K562 (cell line): Measurements from ENCODE around the gene SNTG2. TPM values are rescaled to one million over a fixed set of nuclear protein-coding genes. Genes with fewer than 3 reads are reported as not detected.

Source experiments
- ATAC-seq: fragments of 200-7000 bp; cut with Tn5 transposase; 3 replicates; pipeline ENCODE4 v1.9.1; 2020; ENCODE audit warnings: moderate library complexity
- BruUV-seq: library from RNA; stranded (reverse); fragments of 400-500 nt; replicated peaks from 2 replicates; lab custom pipeline; 2021; lab: Mats Ljungman, UMichigan
- CTCF ChIA-PET: fragments of 300-600 bp; formaldehyde crosslinking; extraction: SDS; loops from one replicate; lab custom pipeline; 2021; ENCODE audit warnings: low intra/inter-chr PET ratio; lab: Yijun Ruan, JAX
- POLR2A ChIA-PET: fragments of 300-600, 350-650 bp; sonication (Branson Sonifier 250); formaldehyde crosslinking; extraction: SDS; loops from one replicate; lab custom pipeline; 2021; ENCODE audit warnings: antibody characterized with exemption, inconsistent platforms; lab: Yijun Ruan, JAX
- DNase-seq, 4 experiments: peaks; one replicate each; pipeline versions ENCODE4 v3.0.0 to v3.0.0-alpha.2; 2011 to 2018; ENCODE audit warnings: low spot score in 3 of 4, mixed read lengths in 3 of 4; ENCODE audit errors: extremely low read depth in 1 of 4
- FAIRE-seq: peaks from 2 replicates; lab custom pipeline; 2011; peaks lifted over from hg19 to GRCh38; lab: Jason Lieb, UNC
- H2AFZ ChIP-seq: 2 replicates; pipeline ENCODE4 v1.6.0; 2011; ENCODE audit warnings: low read depth, low read length, control low read depth, inconsistent platforms
- H3K27ac ChIP-seq: fragments of 200-600 bp; 3 replicates; pipeline ENCODE4 v1.8.0; 2011; ENCODE audit warnings: low read depth, mild to moderate bottlenecking, control low read depth, inconsistent platforms, low read length, moderate library complexity, mixed read lengths; ENCODE audit errors: extremely low read depth
- H3K27me3 ChIP-seq, 2 experiments: fragments of 300-600 bp in 1 of 2; 2 replicates in 1 of 2; 3 replicates in 1 of 2; pipeline versions ENCODE4 v1.6.0 to v1.8.0; 2011; ENCODE audit warnings: inconsistent platforms in 2 of 2, low read length in 2 of 2, mild to moderate bottlenecking in 1 of 2, mixed read lengths in 1 of 2, moderate library complexity in 1 of 2; ENCODE audit not compliant: control insufficient read depth in 2 of 2, insufficient read depth in 2 of 2
- H3K36me3 ChIP-seq: fragments of 300-600 bp; 3 replicates; pipeline ENCODE4 v1.8.0; 2011; ENCODE audit warnings: mild to moderate bottlenecking, low read length, inconsistent platforms; ENCODE audit not compliant: control insufficient read depth, insufficient read depth
- H3K4me1 ChIP-seq, 2 experiments: fragments of 200-600 bp in 1 of 2; replicated peaks in 1 of 2; 2 replicates in 1 of 2; 3 replicates in 1 of 2; pipeline versions ENCODE4 v1.5.1 to v1.8.0; 2011; ENCODE audit warnings: inconsistent platforms in 2 of 2, low read length in 2 of 2, mild to moderate bottlenecking in 1 of 2, mixed read lengths in 1 of 2, moderate library complexity in 1 of 2; ENCODE audit not compliant: control insufficient read depth in 2 of 2, insufficient read depth in 2 of 2
- H3K4me2 ChIP-seq: 2 replicates; pipeline ENCODE4 v1.6.1; 2011; ENCODE audit warnings: low read length, control low read depth, inconsistent platforms, mixed read lengths; ENCODE audit not compliant: insufficient read depth
- H3K4me3 ChIP-seq: fragments of 200-600 bp; sonication (generic), shearing (Covaris generic); 2 replicates; pipeline ENCODE4 v1.5.1; 2016; ENCODE audit warnings: control low read depth, inconsistent platforms
- H3K79me2 ChIP-seq: fragments of 200-600 bp; 3 replicates; pipeline ENCODE4 v1.8.0; 2011; ENCODE audit warnings: low read length, inconsistent platforms; ENCODE audit not compliant: control insufficient read depth, insufficient read depth
- H3K9ac ChIP-seq, 2 experiments: 2 replicates each; pipeline versions ENCODE4 v1.6.0 to v1.6.1; 2011; ENCODE audit warnings: low read depth in 2 of 2, low read length in 2 of 2, control low read depth in 1 of 2, inconsistent platforms in 1 of 2, mild to moderate bottlenecking in 1 of 2, mixed read lengths in 1 of 2; ENCODE audit not compliant: insufficient read depth in 1 of 2
- H3K9me1 ChIP-seq: one replicate; pipeline ENCODE4 v1.6.0; 2011; ENCODE audit warnings: inconsistent platforms, mild to moderate bottlenecking, low read length, moderate library complexity; ENCODE audit not compliant: control insufficient read depth, insufficient read depth
- H3K9me3 ChIP-seq: replicated peaks from 2 replicates; pipeline ENCODE4 v1.5.1; 2011; ENCODE audit warnings: low read depth, low read length, inconsistent platforms; ENCODE audit not compliant: control insufficient read depth, insufficient read depth
- H4K20me1 ChIP-seq: replicated peaks from 2 replicates; pipeline ENCODE4 v1.6.1; 2011; ENCODE audit warnings: low read length, inconsistent platforms, mixed read lengths; ENCODE audit not compliant: control insufficient read depth, insufficient read depth
- ARHGAP35 ChIP-seq: fragments of 450-650 bp; IDR thresholded peaks from 2 replicates; pipeline ENCODE4 v1.6.1; 2018; ENCODE audit not compliant: partially characterized antibody
- CLOCK ChIP-seq: fragments of 250-450 bp; sonication (Bioruptor Pico); IDR thresholded peaks from 2 replicates; pipeline ENCODE4 v1.4.0; 2020; ENCODE audit warnings: mild to moderate bottlenecking, moderate library complexity, borderline replicate concordance
- CXXC5 ChIP-seq: fragments of 250-450 bp; sonication (Bioruptor Pico); IDR thresholded peaks from 2 replicates; pipeline ENCODE4 v1.8.0; 2022; ENCODE audit warnings: inconsistent platforms, mild to moderate bottlenecking, moderate library complexity
- FIP1L1 ChIP-seq: fragments of 200-400 bp; formaldehyde crosslinking; IDR thresholded peaks from 2 replicates; pipeline ENCODE4 v1.6.1; 2018; ENCODE audit warnings: mild to moderate bottlenecking, low read depth, low read length; ENCODE audit not compliant: poor library complexity, severe bottlenecking
- HMG20A ChIP-seq: fragments of 450-650 bp; formaldehyde crosslinking; conservative IDR thresholded peaks from 2 replicates; pipeline ENCODE4 v1.4.0; 2020; ENCODE audit warnings: mild to moderate bottlenecking, mixed read lengths
- MEF2A ChIP-seq: IDR thresholded peaks from 2 replicates; pipeline ENCODE4 v1.6.1; 2011; ENCODE audit warnings: low read depth, mild to moderate bottlenecking, low read length, moderate library complexity; ENCODE audit not compliant: control insufficient read depth
- MXD1 ChIP-seq: fragments of 250-450 bp; sonication (Bioruptor Pico); IDR thresholded peaks from 2 replicates; pipeline ENCODE4 v1.8.0; 2021; ENCODE audit warnings: borderline replicate concordance, mild to moderate bottlenecking, moderate library complexity; ENCODE audit not compliant: poor library complexity, severe bottlenecking
- PATZ1 ChIP-seq: fragments of 250-450 bp; sonication (Bioruptor Pico); IDR thresholded peaks from 2 replicates; pipeline ENCODE4 v1.5.0; 2020; ENCODE audit warnings: mild to moderate bottlenecking, borderline replicate concordance
- POLR2A ChIP-seq: fragments of 450-650 bp; conservative IDR thresholded peaks from 2 replicates; pipeline ENCODE4 v1.6.1; 2016
- ZBTB8A ChIP-seq: fragments of 450-650 bp; IDR thresholded peaks from 2 replicates; pipeline ENCODE4 v1.6.1; 2018; ENCODE audit warnings: mild to moderate bottlenecking, moderate library complexity; ENCODE audit not compliant: partially characterized antibody
- ZNF436 ChIP-seq: fragments of 250-450, 450-650 bp; sonication (Bioruptor Pico); formaldehyde crosslinking; IDR thresholded peaks from 2 replicates; pipeline ENCODE4 v1.7.0; 2020; ENCODE audit warnings: mild to moderate bottlenecking
- ZNF518B ChIP-seq: fragments of 250-450 bp; sonication (Bioruptor Pico); IDR thresholded peaks from 2 replicates; pipeline ENCODE4 v1.5.0; 2021; ENCODE audit warnings: mild to moderate bottlenecking, moderate library complexity
- ZNF778 ChIP-seq: fragments of 450-650 bp; formaldehyde crosslinking; IDR thresholded peaks from 2 replicates; pipeline ENCODE4 v1.4.0; 2020; ENCODE audit warnings: mild to moderate bottlenecking, moderate library complexity
- WGBS: fragments of 100-300 bp; shearing (Covaris generic); methylation state at CpG from one replicate; pipeline ENCODE4 v1.1.6; 2016; ENCODE audit warnings: low coverage, mixed read lengths; ENCODE audit not compliant: insufficient coverage; ENCODE audit errors: missing lambda C conversion rate; 5-methylcytosine and 5-hydroxymethylcytosine counted together
- in situ Hi-C: fragments of 300-500 bp; cut with MboI; formaldehyde crosslinking; loops from 4 replicates; pipeline ENCODE4 v1.15.0; 2018; ENCODE audit warnings: inconsistent platforms, mixed read lengths
- intact Hi-C: fragments of 100-400 bp; cut with micrococcal nuclease; formaldehyde crosslinking; loops from 2 replicates; pipeline ENCODE4 v1.14.2; 2022
- polyA plus RNA-seq, 8 experiments: library from polyadenylated mRNA; depleted of rRNA in 4 of 8; stranded (reverse) in 5 of 8; unstranded in 3 of 8; fragments of >200 nt; fragmentation: Nextera tagmentation in 2 of 8; fragmentation: Illumina TruSeq in 1 of 8; extraction: Ambion mirVana in 2 of 8; extraction: Trizol in 1 of 8; gene quantifications; 2 replicates each; pipeline versions ENCODE4 v1.2.1 to v1.2.3, GENCODE V29; 2011 to 2014; ENCODE audit warnings: inconsistent platforms in 1 of 8, missing spikeins in 1 of 8
- total RNA-seq, 7 experiments: library from RNA; depleted of rRNA in 6 of 7; stranded (reverse); fragments of >200 nt in 6 of 7; fragmentation: Illumina TruSeq in 2 of 7; extraction: Trizol in 2 of 7; gene quantifications; 2 replicates each; pipeline versions ENCODE4 v1.2.1 to v1.2.3, GENCODE V29; 2011 to 2021; ENCODE audit warnings: low replicate concordance in 1 of 7

Gene SNTG2
- total and polyA plus RNA-seq, 9 of the 15 experiments (the other 6 are each of a cell fraction or from before 2014, with no cell fraction given) = not detected

GRCh38 chr2:960061-960736, 9.6 kb downstream of the SNTG2 start:
- no peak overlapping the region for H3K9ac ChIP-seq
- H3K4me1 ChIP-seq = no peaks in the 10 kb centered on the region
- in situ Hi-C loops (no loop called here), intact Hi-C loops (no loop called here)
- WGBS = 1% methylated on average over 14 of the region's 14 CpGs
- FAIRE-seq (no peak), ATAC-seq (no peak), DNase-seq (no peak)
- no peaks in the 10 kb centered on the region for H3K9me3 ChIP-seq
- ChIA-PET POLR2A (interaction anchor here (1.6 kb wide), 1 partner anchor 54 kb away, joined by 3 read pairs; no protein-coding TSS in a partner anchor), CTCF (no interaction called here)
- H2AFZ ChIP-seq = no peak overlapping the region
- no peaks in the 10 kb centered on the region for H3K9me1 ChIP-seq
- no peak overlapping the region for H3K27ac ChIP-seq
- no peaks in the 10 kb centered on the region for H4K20me1 ChIP-seq
- BruUV-seq = no TSS peak
- H3K27me3 ChIP-seq = peaks cover 0 to 4% of the 10 kb centered on the region in 2 experiments; a peak in 2 of 5 replicates
- no peaks in the 10 kb centered on the region for H3K79me2 ChIP-seq
- H3K36me3 ChIP-seq = no peaks in the 10 kb centered on the region
- H3K4me3 ChIP-seq = no peak overlapping the region
- no peak overlapping the region for H3K4me2 ChIP-seq
- TF ChIP-seq CLOCK (no peak), ZNF436 (no peak), CXXC5 (CRISPR knock-in tag) (no peak), ZNF778 (CRISPR knock-in tag) (no peak), ZNF518B (CRISPR knock-in tag) (no peak), MEF2A (no peak), POLR2A (no peak), HMG20A (CRISPR knock-in tag) (no peak), ZBTB8A (no peak), MXD1 (no peak), ARHGAP35 (no peak), PATZ1 (CRISPR knock-in tag) (no peak), FIP1L1 (no peak)
